GM13976 (cell line): ENCODE measurements around the gene SELENOS.

ENCODE experiments used
- DNase-seq: peaks from one replicate; pipeline ENCODE4 v3.0.0; 2012; ENCODE audit warnings: low spot score
- in situ Hi-C: fragments of 300-500 bp; cut with MboI; formaldehyde crosslinking; loops from one replicate; pipeline ENCODE4 v1.12.0; 2022; ENCODE audit warnings: low sequenced_read_pairs, mixed read lengths, inconsistent platforms; ENCODE audit not compliant: unreplicated experiment
- TF ChIP-seq, protein P1 (sequence below): IDR thresholded peaks from 2 replicates; pipeline ENCODE4 v1.5.1; 2012; ENCODE audit warnings: borderline replicate concordance, mild to moderate bottlenecking; ENCODE audit not compliant: insufficient read depth; ENCODE audit errors: extremely low read depth, missing control alignments, control extremely low read depth

SELENOS gene

DNA sequence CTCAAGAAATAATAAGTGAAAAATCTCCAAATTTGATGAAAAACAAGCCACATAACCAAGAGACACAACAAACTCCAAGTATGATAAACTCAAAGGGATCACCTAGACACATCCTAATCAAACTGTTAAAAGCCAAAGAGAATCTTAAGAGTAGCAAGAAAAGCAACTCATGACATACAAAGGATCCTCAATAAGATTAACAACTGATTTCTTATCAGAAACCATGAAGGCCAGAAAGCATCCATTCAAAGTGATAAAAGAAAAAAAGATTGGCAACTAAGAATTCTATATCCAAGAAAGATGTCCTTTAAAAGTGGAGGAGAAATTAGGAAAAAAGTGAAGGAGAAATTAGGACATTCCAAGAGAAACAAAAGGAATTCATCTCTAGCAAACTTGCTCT lies 49.0 kb downstream of the SELENOS start:
- no peak for DNase-seq
- in situ Hi-C loops: no loop called here
- TF ChIP-seq, protein P1, sequence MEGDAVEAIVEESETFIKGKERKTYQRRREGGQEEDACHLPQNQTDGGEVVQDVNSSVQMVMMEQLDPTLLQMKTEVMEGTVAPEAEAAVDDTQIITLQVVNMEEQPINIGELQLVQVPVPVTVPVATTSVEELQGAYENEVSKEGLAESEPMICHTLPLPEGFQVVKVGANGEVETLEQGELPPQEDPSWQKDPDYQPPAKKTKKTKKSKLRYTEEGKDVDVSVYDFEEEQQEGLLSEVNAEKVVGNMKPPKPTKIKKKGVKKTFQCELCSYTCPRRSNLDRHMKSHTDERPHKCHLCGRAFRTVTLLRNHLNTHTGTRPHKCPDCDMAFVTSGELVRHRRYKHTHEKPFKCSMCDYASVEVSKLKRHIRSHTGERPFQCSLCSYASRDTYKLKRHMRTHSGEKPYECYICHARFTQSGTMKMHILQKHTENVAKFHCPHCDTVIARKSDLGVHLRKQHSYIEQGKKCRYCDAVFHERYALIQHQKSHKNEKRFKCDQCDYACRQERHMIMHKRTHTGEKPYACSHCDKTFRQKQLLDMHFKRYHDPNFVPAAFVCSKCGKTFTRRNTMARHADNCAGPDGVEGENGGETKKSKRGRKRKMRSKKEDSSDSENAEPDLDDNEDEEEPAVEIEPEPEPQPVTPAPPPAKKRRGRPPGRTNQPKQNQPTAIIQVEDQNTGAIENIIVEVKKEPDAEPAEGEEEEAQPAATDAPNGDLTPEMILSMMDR: no peak

DNA sequence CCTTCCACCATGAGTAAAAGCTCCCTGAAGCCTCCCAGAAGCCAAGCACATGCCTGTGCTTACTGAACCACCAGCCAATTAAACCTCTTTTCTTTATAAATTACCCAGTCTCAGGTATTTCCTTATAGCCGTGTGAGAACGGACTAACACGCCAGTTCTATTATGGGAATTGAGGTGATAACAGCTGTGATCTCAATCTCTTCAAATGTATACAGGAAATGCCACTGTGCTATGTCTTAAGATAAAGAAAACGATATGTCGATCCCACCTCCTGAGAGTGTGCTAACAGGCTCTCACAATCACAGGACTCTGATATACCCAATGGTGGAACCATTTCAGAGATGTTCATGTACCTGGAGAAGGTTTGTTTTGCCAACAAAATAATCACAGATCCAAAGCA lies 51.6 kb downstream of the SELENOS start:
- in situ Hi-C loops: no loop called here
- no peak for DNase-seq

More for the DNA sequence above, 51.6 kb downstream of the SELENOS start:
- TF ChIP-seq, protein P1: no peak
